ENCODE data around the gene TMEM72. TPM values are rescaled to one million over a fixed set of nuclear protein-coding genes. Genes with fewer than 3 reads are reported as not detected.

TMEM72 gene
- total and polyA plus RNA-seq, 2 experiments from 2014 or later: not detected

GRCh38 chr10:44935201-44935965 is 24.2 kb downstream of the TMEM72 start:
- Histone ChIP-seq H3K79me2 (replicated peaks; ENCODE audit: insufficient read depth) (no peaks in the 10 kb centered on the region), H4K20me1 (replicated peaks; ENCODE audit: insufficient read depth) (no peaks in the 10 kb centered on the region), H3K4me3 (no peak overlapping the region), H3K4me1 (ENCODE audit: insufficient read depth) (peaks cover 6% of the 10 kb centered on the region; the same call in 1 of the 2 replicates), H3K27ac (ENCODE audit: low read depth) (no peak overlapping the region), H3K27me3 (ENCODE audit: insufficient read depth) (no peaks in the 10 kb centered on the region), H3K9me2 (ENCODE audit: insufficient read depth) (no peaks in the 10 kb centered on the region), H3K4me2 (no peak overlapping the region), H3F3A (replicated peaks; ENCODE audit: low read depth) (no peaks in the 10 kb centered on the region), H3K36me3 (ENCODE audit: insufficient read depth) (no peaks in the 10 kb centered on the region), H2AFZ (no peak overlapping the region)
- DNase-seq (ENCODE audit: low spot score): no peak
- Mint-ChIP-seq H3K9me3 (no peaks in the 10 kb centered on the region; the same call in 2 of the 3 replicates), H3K4me1 (peaks cover 3% of the 10 kb centered on the region; the same call in 2 of the 3 replicates), H3K27ac (no peak overlapping the region), H3K27me3 (ENCODE audit: insufficient read depth, low read depth, poor library complexity) (no peaks in the 10 kb centered on the region), H3K4me3 (no peak overlapping the region), H3K36me3 (ENCODE audit: low read depth) (no peaks in the 10 kb centered on the region)
- no peak for TF ChIP-seq CREB1 (CRISPR knock-in tag; IDR thresholded peaks at IDR 0.05; ENCODE audit: low read depth)
- no peak for TF ChIP-seq STAT1 (IDR thresholded peaks at IDR 0.05; ENCODE audit: unreplicated experiment)
- TF ChIP-seq ZNF114 (CRISPR knock-in tag; IDR thresholded peaks at IDR 0.05): no peak
- TF ChIP-seq EZH2 (IDR thresholded peaks at IDR 0.05; ENCODE audit: low read depth, unreplicated experiment): no peak
- no peak for TF ChIP-seq CTCF (conservative IDR thresholded peaks at IDR 0.05; ENCODE audit: low read depth in 2 of 2)
- TF ChIP-seq JUNB (IDR thresholded peaks at IDR 0.05; ENCODE audit: unreplicated experiment): no peak
- no peak for TF ChIP-seq ETS1 (IDR thresholded peaks at IDR 0.05)
- TF ChIP-seq EZH2phosphoT487 (IDR thresholded peaks at IDR 0.05; ENCODE audit: unreplicated experiment): no peak
- TF ChIP-seq ZNF331 (CRISPR knock-in tag; IDR thresholded peaks at IDR 0.05; ENCODE audit: low read depth): no peak
- TF ChIP-seq ZNF462 (CRISPR knock-in tag; IDR thresholded peaks at IDR 0.05): no peak
- no peak for TF ChIP-seq POLR2AphosphoS5 (IDR thresholded peaks at IDR 0.05; ENCODE audit: low read depth)
- no peak for TF ChIP-seq REST (IDR thresholded peaks at IDR 0.05; ENCODE audit: unreplicated experiment)
- TF ChIP-seq NANOG (IDR thresholded peaks at IDR 0.05; ENCODE audit: borderline replicate concordance): no peak
- no peak for ATAC-seq

Data from GM23338 (cell line).